Measurements from ENCODE around the gene RAB40B. TPM values are rescaled to one million over a fixed set of nuclear protein-coding genes. Genes with fewer than 3 reads are reported as not detected.
A peak's percentile ranks its signal among the peaks of the same experiment; 100 is the strongest.

Gene RAB40B
- total RNA-seq, 3 donors from 2014 or later, result 8.8 to 25.6 (median 12.8) TPM

DNA sequence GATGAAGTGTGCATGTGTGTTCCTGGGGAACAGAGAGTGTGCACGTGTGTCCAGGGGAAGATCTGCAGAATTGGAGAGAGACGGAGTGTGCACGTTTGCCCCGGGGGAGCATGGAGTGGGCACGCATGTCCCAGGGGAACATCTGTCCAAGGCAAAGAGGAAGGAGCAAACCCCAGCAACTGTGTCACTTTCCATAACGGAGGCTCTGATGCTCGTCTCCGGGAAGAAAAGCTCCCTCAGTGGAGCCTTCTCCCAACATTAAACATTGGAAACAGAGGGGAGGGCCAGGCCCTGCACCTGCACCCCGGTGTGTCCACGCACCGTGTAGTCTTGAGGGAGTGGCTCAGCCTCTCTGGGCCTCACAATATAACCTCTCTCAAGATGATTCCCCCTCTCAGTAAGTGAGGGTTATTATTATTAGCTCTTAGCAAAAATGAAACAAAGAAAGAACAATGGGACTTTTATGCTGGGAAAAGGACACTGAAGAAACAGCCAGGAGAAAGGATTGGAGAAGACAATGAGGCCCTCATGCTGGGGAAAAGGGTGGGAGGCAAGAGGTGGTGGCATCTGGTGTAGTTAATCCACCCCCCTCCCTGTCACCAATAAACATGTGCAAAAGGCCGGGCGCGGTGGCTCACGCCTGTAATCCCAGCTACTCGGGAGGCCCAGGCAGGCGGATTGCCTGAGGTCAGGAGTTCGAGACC is 7.6 kb downstream of the RAB40B start:
- H3K9me3 ChIP-seq, result peaks cover 4 to 6% of the 10 kb centered on the region in 2 donors
- intact Hi-C loops (cut with DNase I; ENCODE audit: low total_unique reads), result no loop called here

DNA sequence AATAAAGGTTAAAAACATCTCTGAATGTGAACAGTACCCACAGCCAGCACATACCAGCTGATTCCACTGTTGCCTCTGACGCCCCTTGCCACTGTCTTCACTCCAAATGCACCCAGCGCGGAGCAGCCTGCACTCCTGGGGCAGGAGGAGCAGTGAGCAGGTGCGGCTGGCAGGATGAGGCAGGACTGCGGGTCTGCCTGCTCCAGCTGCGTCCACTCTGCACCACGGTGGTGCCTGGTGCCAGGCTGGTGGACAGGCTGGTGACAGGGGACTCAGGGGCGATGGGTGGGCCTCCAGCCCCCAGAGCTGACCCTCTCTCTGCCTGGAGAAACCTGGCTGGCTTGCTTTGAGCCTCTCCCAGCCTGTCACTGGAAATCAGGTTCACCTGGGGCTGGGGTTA is 9.4 kb downstream of the RAB40B start:
- H3K36me3 ChIP-seq, result no peaks in the 10 kb centered on the region
- TF ChIP-seq, protein P1, sequence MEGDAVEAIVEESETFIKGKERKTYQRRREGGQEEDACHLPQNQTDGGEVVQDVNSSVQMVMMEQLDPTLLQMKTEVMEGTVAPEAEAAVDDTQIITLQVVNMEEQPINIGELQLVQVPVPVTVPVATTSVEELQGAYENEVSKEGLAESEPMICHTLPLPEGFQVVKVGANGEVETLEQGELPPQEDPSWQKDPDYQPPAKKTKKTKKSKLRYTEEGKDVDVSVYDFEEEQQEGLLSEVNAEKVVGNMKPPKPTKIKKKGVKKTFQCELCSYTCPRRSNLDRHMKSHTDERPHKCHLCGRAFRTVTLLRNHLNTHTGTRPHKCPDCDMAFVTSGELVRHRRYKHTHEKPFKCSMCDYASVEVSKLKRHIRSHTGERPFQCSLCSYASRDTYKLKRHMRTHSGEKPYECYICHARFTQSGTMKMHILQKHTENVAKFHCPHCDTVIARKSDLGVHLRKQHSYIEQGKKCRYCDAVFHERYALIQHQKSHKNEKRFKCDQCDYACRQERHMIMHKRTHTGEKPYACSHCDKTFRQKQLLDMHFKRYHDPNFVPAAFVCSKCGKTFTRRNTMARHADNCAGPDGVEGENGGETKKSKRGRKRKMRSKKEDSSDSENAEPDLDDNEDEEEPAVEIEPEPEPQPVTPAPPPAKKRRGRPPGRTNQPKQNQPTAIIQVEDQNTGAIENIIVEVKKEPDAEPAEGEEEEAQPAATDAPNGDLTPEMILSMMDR (IDR thresholded peaks at IDR 0.05), result no peak
- TF ChIP-seq POLR2AphosphoS5 (IDR thresholded peaks at IDR 0.05) (no peak), POLR2A (IDR thresholded peaks at IDR 0.05) (no peak)
- H3K27ac ChIP-seq, result peak overlapping the region; percentile 92 to 95
- no peaks in the 10 kb centered on the region for H3K4me1 ChIP-seq
- no peak for DNase-seq (ENCODE audit: low spot score in 2 of 2)
- H3K4me3 ChIP-seq, result no peak overlapping the region
- H3K9me3 ChIP-seq, result no peaks in the 10 kb centered on the region
- no peaks in the 10 kb centered on the region for H3K27me3 ChIP-seq
- intact Hi-C loops (cut with DNase I; ENCODE audit: low total_unique reads), result no loop called here

More for the DNA sequence above, 7.6 kb downstream of the RAB40B start:
- Histone ChIP-seq H3K36me3 (no peaks in the 10 kb centered on the region), H3K27me3 (no peaks in the 10 kb centered on the region), H3K4me3 (no peak overlapping the region), H3K27ac (peak overlapping the region; percentile 60 to 66), H3K4me1 (no peaks in the 10 kb centered on the region)
- TF ChIP-seq, protein P1 (IDR thresholded peaks at IDR 0.05), result no peak
- TF ChIP-seq POLR2AphosphoS5 (IDR thresholded peaks at IDR 0.05), result no peak
- DNase-seq (ENCODE audit: low spot score in 2 of 2), result no peak

DNA sequence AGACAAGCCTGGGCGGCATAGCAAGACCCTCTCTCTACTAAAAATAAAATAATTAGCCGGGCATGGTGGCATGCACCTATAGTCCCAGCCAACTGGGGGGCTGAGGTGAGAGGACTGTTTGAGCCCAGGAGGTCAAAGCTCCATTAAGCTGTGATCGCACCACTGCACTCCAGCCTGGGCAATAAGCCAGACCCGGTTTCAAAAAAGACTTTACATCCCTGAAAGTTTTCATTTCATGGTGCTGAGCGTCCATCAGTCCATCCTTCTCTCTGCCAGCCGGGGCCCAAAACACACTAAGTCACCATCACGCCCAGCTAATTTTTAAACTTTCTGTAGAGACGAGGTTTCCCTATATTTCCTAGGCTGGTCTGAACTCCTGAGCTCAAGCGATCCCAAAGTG is 10.6 kb downstream of the RAB40B start:
- H3K36me3 ChIP-seq, result no peaks in the 10 kb centered on the region
- peak overlapping the region in 2 of 3 donors; percentile 11 to 34 for H3K4me3 ChIP-seq
- no peaks in the 10 kb centered on the region for H3K9me3 ChIP-seq
- TF ChIP-seq, protein P1 (IDR thresholded peaks at IDR 0.05), result no peak
- no peak for TF ChIP-seq POLR2AphosphoS5 (IDR thresholded peaks at IDR 0.05)
- no peak for TF ChIP-seq POLR2A (IDR thresholded peaks at IDR 0.05)
- H3K4me1 ChIP-seq, result no peaks in the 10 kb centered on the region
- peak overlapping the region; percentile 92 to 95 for H3K27ac ChIP-seq
- no peaks in the 10 kb centered on the region for H3K27me3 ChIP-seq
- no peak for DNase-seq (ENCODE audit: low spot score in 2 of 2)
- intact Hi-C loops (cut with DNase I; ENCODE audit: low total_unique reads), result no loop called here

DNA sequence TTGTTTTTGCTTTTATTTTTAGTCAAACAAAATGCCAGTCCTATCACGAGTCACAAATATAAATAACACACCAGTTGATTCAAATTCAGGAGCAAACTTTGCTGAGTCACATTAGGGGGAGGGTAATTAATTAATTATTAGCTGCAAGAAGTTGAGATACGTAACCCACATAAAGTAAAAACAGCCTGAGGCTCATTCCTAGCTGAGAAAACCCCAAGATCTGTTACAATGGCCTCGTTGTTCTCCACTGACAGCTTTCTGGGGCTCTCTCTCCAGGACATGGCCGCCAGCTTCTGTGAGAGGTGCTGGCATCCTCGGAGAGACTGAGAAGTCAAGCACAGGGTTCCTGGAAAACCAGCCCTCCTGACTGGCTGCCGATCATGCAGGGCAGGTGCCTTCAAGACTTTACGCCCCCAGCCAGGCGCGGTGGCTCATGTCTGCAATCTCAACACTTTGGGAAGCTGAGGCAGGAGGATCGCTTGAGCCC is 11.1 kb downstream of the RAB40B start:
- Histone ChIP-seq H3K27ac (peak overlapping the region; percentile 92 to 95), H3K4me3 (peak overlapping the region in 2 of 3 donors; percentile 11 to 34), H3K9me3 (no peaks in the 10 kb centered on the region), H3K36me3 (no peaks in the 10 kb centered on the region), H3K27me3 (no peaks in the 10 kb centered on the region), H3K4me1 (no peaks in the 10 kb centered on the region)
- TF ChIP-seq, protein P1 (IDR thresholded peaks at IDR 0.05), result no peak
- TF ChIP-seq POLR2AphosphoS5 (IDR thresholded peaks at IDR 0.05) (peak in 2 of 3 donors; percentile 35 to 49), POLR2A (IDR thresholded peaks at IDR 0.05) (no peak)
- DNase-seq (ENCODE audit: low spot score in 2 of 2), result peak in 1 of 2 donors; percentile 92
- intact Hi-C loops (cut with DNase I; ENCODE audit: low total_unique reads), result no loop called here

Measured in breast epithelium (tissue), 4 donors.